ENCODE data around the gene STAT5B.

The STAT5B gene

GRCh38 chr17:42192189-42193126, 83.7 kb downstream of the STAT5B start:
- H3K27me3 ChIP-seq (ENCODE audit: low read length), result no peaks in the 10 kb centered on the region
- no peaks in the 10 kb centered on the region for H3K79me2 ChIP-seq (ENCODE audit: insufficient read depth, low read length)
- H3K4me2 ChIP-seq (ENCODE audit: low read depth, low read length, poor library complexity, severe bottlenecking), result peak overlapping the region; percentile 70
- no peaks in the 10 kb centered on the region for H3K9me2 ChIP-seq (replicated peaks; ENCODE audit: insufficient read depth, low read length)
- no peaks in the 10 kb centered on the region for H3K36me3 ChIP-seq (ENCODE audit: low read length)
- TF ChIP-seq EZH2phosphoT487 (conservative IDR thresholded peaks at IDR 0.05; ENCODE audit: low read length), result no peak
- TF ChIP-seq CTCF (IDR thresholded peaks at IDR 0.05; ENCODE audit: insufficient read depth, low read length, poor library complexity, severe bottlenecking), result no peak
- no peaks in the 10 kb centered on the region for H4K20me1 ChIP-seq (ENCODE audit: low read depth, low read length)
- no peak overlapping the region for H3K27ac ChIP-seq (ENCODE audit: low read depth, low read length)
- no peak overlapping the region for H3K9ac ChIP-seq (ENCODE audit: low read length)
- H3F3A ChIP-seq (ENCODE audit: insufficient read depth), result no peaks in the 10 kb centered on the region
- H3K9me3 ChIP-seq (ENCODE audit: insufficient read depth, low read length), result no peaks in the 10 kb centered on the region
- no peak overlapping the region for H2AFZ ChIP-seq (ENCODE audit: low read depth, low read length, severe bottlenecking)
- no peak overlapping the region for H3K4me3 ChIP-seq (ENCODE audit: insufficient read depth, low read length, poor library complexity, severe bottlenecking)

DNA sequence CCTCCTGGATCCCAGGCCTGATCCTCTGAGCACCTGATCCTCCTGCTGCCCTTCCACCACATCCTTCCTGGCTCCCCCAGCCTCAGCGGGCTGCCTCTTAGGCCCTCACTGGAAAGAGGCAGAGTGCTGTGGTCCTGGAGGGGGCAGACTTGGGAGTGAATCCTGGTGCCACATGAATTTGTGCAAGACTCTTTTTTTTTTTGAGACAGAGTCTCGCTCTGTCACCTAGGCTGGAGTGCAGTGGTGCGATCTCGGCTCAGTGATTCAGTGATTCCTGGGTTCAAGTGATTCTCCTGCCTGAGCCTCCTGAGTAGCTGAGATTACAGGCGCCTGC, 84.9 kb downstream of the STAT5B start:
- Histone ChIP-seq H3K9me2 (replicated peaks; ENCODE audit: insufficient read depth, low read length) (no peaks in the 10 kb centered on the region), H3K27me3 (ENCODE audit: low read length) (no peaks in the 10 kb centered on the region), H4K20me1 (ENCODE audit: low read depth, low read length) (no peaks in the 10 kb centered on the region), H3K9ac (ENCODE audit: low read length) (no peak overlapping the region), H3K9me3 (ENCODE audit: insufficient read depth, low read length) (no peaks in the 10 kb centered on the region), H3K36me3 (ENCODE audit: low read length) (no peaks in the 10 kb centered on the region), H3K27ac (ENCODE audit: low read depth, low read length) (no peak overlapping the region), H2AFZ (ENCODE audit: low read depth, low read length, severe bottlenecking) (no peak overlapping the region), H3F3A (ENCODE audit: insufficient read depth) (no peaks in the 10 kb centered on the region), H3K79me2 (ENCODE audit: insufficient read depth, low read length) (no peaks in the 10 kb centered on the region), H3K4me2 (ENCODE audit: low read depth, low read length, poor library complexity, severe bottlenecking) (no peak overlapping the region), H3K4me3 (ENCODE audit: insufficient read depth, low read length, poor library complexity, severe bottlenecking) (no peak overlapping the region)
- TF ChIP-seq CTCF (IDR thresholded peaks at IDR 0.05; ENCODE audit: insufficient read depth, low read length, poor library complexity, severe bottlenecking) (no peak), EZH2phosphoT487 (conservative IDR thresholded peaks at IDR 0.05; ENCODE audit: low read length) (no peak)

GRCh38 chr17:42190491-42191274, 85.5 kb downstream of the STAT5B start:
- Histone ChIP-seq H3F3A (ENCODE audit: insufficient read depth) (no peaks in the 10 kb centered on the region), H2AFZ (ENCODE audit: low read depth, low read length, severe bottlenecking) (no peak overlapping the region), H3K36me3 (ENCODE audit: low read length) (no peaks in the 10 kb centered on the region), H3K9me2 (replicated peaks; ENCODE audit: insufficient read depth, low read length) (no peaks in the 10 kb centered on the region), H3K79me2 (ENCODE audit: insufficient read depth, low read length) (no peaks in the 10 kb centered on the region), H4K20me1 (ENCODE audit: low read depth, low read length) (no peaks in the 10 kb centered on the region), H3K4me3 (ENCODE audit: insufficient read depth, low read length, poor library complexity, severe bottlenecking) (no peak overlapping the region), H3K9ac (ENCODE audit: low read length) (no peak overlapping the region), H3K9me3 (ENCODE audit: insufficient read depth, low read length) (no peaks in the 10 kb centered on the region), H3K27ac (ENCODE audit: low read depth, low read length) (no peak overlapping the region), H3K4me2 (ENCODE audit: low read depth, low read length, poor library complexity, severe bottlenecking) (no peak overlapping the region), H3K27me3 (ENCODE audit: low read length) (no peaks in the 10 kb centered on the region)
- TF ChIP-seq EZH2phosphoT487 (conservative IDR thresholded peaks at IDR 0.05; ENCODE audit: low read length) (no peak), CTCF (IDR thresholded peaks at IDR 0.05; ENCODE audit: insufficient read depth, low read length, poor library complexity, severe bottlenecking) (no peak)
